ENCODE data around the gene AP3S2.

GRCh38 chr15:89830639-89831038 lies 63.2 kb downstream of the AP3S2 start:
- TF ChIP-seq EZH2 (IDR thresholded peaks at IDR 0.05; ENCODE audit: low read depth, unreplicated experiment) (no peak), CTCF (conservative IDR thresholded peaks at IDR 0.05; ENCODE audit: low read depth in 2 of 2) (no peak)

Measured in GM23338 (cell line).